ENCODE results near the gene DAO.

DNA sequence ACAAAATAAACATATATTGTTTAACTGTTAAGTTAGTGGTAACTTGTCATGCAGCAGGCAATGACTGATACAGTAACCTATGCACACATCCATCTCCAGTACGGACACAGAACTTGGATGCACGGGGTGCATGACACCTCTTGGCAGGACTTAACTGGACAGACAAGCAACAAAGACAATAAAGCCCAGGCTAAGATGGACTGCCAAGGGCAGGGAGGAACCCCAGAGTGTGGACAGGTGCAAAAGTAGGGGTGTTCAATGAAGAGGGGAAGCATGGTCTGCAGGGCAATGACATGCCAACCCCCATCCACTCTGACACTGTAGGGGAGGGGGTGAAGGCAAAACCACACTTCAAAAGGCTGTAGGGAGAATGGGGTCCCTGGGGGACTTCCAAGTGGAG lies 34.2 kb upstream of the DAO start:
- TF ChIP-seq, protein P1, sequence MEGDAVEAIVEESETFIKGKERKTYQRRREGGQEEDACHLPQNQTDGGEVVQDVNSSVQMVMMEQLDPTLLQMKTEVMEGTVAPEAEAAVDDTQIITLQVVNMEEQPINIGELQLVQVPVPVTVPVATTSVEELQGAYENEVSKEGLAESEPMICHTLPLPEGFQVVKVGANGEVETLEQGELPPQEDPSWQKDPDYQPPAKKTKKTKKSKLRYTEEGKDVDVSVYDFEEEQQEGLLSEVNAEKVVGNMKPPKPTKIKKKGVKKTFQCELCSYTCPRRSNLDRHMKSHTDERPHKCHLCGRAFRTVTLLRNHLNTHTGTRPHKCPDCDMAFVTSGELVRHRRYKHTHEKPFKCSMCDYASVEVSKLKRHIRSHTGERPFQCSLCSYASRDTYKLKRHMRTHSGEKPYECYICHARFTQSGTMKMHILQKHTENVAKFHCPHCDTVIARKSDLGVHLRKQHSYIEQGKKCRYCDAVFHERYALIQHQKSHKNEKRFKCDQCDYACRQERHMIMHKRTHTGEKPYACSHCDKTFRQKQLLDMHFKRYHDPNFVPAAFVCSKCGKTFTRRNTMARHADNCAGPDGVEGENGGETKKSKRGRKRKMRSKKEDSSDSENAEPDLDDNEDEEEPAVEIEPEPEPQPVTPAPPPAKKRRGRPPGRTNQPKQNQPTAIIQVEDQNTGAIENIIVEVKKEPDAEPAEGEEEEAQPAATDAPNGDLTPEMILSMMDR (IDR thresholded peaks at IDR 0.05), result no peak
- no peak for TF ChIP-seq POLR2A (IDR thresholded peaks at IDR 0.05)
